GM13976 (cell line): Measurements from ENCODE around the gene TP53I11.

Experiments
- DNase-seq: peaks from one replicate; pipeline ENCODE4 v3.0.0; 2012; ENCODE audit warnings: low spot score
- CTCF ChIP-seq: IDR thresholded peaks from 2 replicates; pipeline ENCODE4 v1.5.1; 2012; ENCODE audit warnings: borderline replicate concordance, mild to moderate bottlenecking; ENCODE audit not compliant: insufficient read depth; ENCODE audit errors: extremely low read depth, missing control alignments, control extremely low read depth
- in situ Hi-C: fragments of 300-500 bp; cut with MboI; formaldehyde crosslinking; loops from one replicate; pipeline ENCODE4 v1.12.0; 2022; ENCODE audit warnings: low sequenced_read_pairs, mixed read lengths, inconsistent platforms; ENCODE audit not compliant: unreplicated experiment

The TP53I11 gene

DNA sequence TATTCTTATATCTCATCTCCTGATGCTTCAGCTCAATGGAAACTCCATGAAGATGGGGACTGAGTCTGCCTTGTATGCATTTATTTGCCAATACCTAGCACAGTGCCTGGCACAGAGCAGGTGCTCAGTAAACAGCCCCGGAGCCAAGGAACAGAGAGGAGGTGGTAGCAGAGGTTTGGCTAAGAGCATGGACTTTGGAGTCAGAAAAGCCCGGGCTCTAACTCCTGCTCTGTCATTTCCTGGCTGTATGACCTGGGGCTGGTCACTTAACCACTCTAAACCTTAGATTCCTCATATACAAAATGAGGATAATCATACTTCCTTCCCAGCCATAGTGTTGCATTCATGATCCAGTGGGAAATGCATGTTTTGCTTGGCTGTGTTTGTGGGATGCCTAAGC, 36.6 kb downstream of the TP53I11 start:
- no peak for DNase-seq
- no peak for TF ChIP-seq CTCF
- in situ Hi-C loops: loop anchor here (10.0 to 25.0 kb wide), 3 partner anchors 189 to 627 kb away; partner anchors contain the start of gene TSPAN18

DNA sequence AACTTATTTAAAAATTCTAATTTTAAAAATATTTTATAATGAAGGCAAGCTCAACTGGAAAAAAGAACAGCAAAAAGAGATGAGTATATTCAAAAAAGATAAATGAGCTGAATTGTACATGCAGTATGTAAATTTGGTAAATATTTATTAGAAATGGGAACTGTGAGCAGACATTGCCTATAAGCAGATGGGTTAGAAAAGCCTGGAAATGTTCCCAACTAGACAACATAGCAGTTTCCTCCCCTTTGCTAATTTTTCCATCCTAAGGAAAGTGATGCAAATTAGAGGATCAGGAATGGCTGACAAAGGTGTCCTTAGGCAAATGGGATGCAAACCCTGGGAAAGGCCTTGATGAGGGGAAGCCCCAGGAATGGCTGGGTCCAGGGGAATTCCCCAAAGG, 37.2 kb downstream of the TP53I11 start:
- DNase-seq: no peak
- TF ChIP-seq CTCF: no peak
- in situ Hi-C loops: loop anchor here (10.0 to 25.0 kb wide), 3 partner anchors 189 to 626 kb away; partner anchors contain the start of gene TSPAN18

GRCh38 chr11:44912270-44912987, 38.3 kb downstream of the TP53I11 start:
- in situ Hi-C loops: loop anchor here (10.0 to 25.0 kb wide), 3 partner anchors 188 to 625 kb away; partner anchors contain the start of gene TSPAN18
- DNase-seq: no peak
- TF ChIP-seq CTCF: no peak

DNA sequence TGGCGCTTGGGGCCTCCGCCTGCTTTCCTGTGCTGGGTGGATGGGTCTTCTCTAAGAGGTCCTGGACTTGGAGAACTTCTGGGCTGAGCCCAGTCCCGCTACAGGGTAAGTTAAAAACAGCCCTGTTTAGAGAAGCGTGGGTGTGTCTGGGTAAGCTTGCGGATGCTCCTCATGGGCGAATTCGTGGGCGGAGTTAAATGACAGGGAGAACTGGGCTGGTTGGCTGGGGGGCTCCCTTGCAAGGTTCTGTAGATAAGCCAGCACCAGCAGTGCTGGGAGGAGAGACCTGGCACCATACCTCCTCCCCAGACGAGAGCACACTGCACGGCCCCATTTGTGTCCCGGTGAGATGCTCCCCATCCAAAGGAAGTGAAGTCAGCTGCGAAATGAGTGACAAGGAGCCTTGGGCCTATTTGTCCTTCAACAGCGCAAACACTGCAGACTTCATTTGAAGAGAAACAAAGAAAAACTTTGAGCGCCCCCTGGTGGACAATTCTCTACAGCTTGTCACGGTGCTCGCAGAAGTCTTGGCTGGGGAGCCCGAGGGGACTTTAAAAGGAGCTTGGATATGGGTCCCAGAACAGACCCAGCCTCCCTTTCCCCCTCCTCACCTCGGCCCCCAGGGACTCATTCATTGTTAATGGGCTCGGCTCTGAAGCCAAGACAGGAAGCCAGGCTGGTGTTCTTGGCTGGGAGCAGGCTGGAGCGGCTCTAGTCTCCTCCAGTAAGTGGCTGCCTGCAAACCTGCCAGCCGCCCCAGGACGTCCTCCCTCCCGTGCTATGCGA, 39.5 kb downstream of the TP53I11 start:
- in situ Hi-C loops: loop anchor here (10.0 to 25.0 kb wide), 3 partner anchors 186 to 624 kb away; partner anchors contain the start of gene TSPAN18
- DNase-seq: peak; percentile 89
- peak; percentile 70 for TF ChIP-seq CTCF

DNA sequence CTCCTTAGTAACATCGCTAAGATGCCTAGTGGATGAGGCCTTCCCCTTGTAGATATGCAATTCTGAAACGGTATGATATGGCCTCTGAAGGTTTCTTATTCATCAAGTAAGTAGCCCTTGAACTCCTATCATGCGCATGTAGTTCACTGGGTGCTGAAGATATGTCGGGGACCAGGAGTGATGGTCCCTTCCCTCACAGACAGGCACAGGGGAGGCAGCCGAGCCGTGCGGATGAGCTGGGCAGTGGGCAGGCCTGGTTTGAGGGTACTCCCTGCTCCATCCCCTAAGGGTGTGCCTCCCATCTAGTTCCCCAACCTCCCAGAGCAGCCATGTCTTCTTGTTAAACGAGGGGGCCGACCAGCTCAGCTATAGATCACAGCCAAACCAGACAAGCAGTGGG, 40.1 kb downstream of the TP53I11 start:
- DNase-seq: no peak
- in situ Hi-C loops: loop anchor here (10.0 to 25.0 kb wide), 3 partner anchors 186 to 623 kb away; partner anchors contain the start of gene TSPAN18
- no peak for TF ChIP-seq CTCF

DNA sequence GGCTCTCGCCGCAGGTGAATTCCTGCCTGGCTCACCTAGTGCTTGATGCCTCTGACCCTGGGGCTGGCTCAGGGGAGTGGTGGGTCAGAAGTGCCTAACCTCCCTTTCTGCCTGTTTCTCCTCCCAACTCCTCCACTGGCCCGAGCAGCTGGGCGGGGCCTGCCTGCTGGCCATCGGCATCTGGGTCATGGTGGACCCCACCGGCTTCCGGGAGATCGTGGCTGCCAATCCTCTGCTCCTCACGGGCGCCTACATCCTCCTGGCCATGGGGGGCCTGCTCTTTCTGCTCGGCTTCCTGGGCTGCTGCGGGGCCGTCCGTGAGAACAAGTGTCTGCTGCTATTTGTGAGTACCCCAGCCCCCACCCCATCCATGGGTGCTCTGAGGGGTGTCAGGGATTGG, 41.1 kb downstream of the TP53I11 start:
- DNase-seq: no peak
- in situ Hi-C loops: loop anchor here (25.0 kb wide), 1 partner anchor 622 kb away; no protein-coding TSS in a partner anchor
- TF ChIP-seq CTCF: no peak
